Smooth muscle cell (in vitro differentiated cells): ENCODE measurements around the gene EDNRB. TPM values are rescaled to one million over a fixed set of nuclear protein-coding genes. Genes with fewer than 3 reads are reported as not detected.
A peak's percentile ranks its signal among the peaks of the same experiment; 100 is the strongest.

Experiments
- DNase-seq: peaks from one replicate; lab custom pipeline; 2025; ENCODE audit not compliant: unreplicated experiment; lab: John Stamatoyannopoulos, UW
- H2AFZ ChIP-seq: fragments of 200-600 bp; sonication (generic); 2 replicates; pipeline ENCODE4 v1.6.0; 2016; ENCODE audit warnings: antibody characterized with exemption, low read depth, mild to moderate bottlenecking
- H3F3A ChIP-seq: fragments of 200-600 bp; sonication (generic); 2 replicates; pipeline ENCODE4 v1.6.0; 2017; ENCODE audit warnings: antibody characterized with exemption, low read depth
- H3K27ac ChIP-seq: fragments of 200-600 bp; sonication (generic); 2 replicates; pipeline ENCODE4 v1.5.1; 2016; ENCODE audit warnings: low read depth, mild to moderate bottlenecking
- H3K27me3 ChIP-seq: fragments of 200-600 bp; sonication (generic); 2 replicates; pipeline ENCODE4 v1.6.1; 2016; ENCODE audit warnings: low read depth, mild to moderate bottlenecking
- H3K36me3 ChIP-seq: fragments of 200-600 bp; sonication (generic); 2 replicates; pipeline ENCODE4 v1.5.1; 2016; ENCODE audit warnings: low read depth
- H3K4me1 ChIP-seq: fragments of 200-600 bp; sonication (generic); 2 replicates; pipeline ENCODE4 v1.5.1; 2016; ENCODE audit warnings: low read depth
- H3K4me2 ChIP-seq: fragments of 200-600 bp; sonication (generic); 2 replicates; pipeline ENCODE4 v1.6.0; 2016; ENCODE audit warnings: mild to moderate bottlenecking
- H3K4me3 ChIP-seq: fragments of 200-600 bp; sonication (generic); 2 replicates; pipeline ENCODE4 v1.5.1; 2016; ENCODE audit warnings: mild to moderate bottlenecking
- H3K79me2 ChIP-seq: fragments of 200-600 bp; sonication (generic); 2 replicates; pipeline ENCODE4 v1.6.0; 2016; ENCODE audit warnings: low read depth, mild to moderate bottlenecking
- H3K9ac ChIP-seq: fragments of 200-600 bp; sonication (generic); 2 replicates; pipeline ENCODE4 v1.6.0; 2016; ENCODE audit warnings: low read depth
- H3K9me3 ChIP-seq: fragments of 200-600 bp; sonication (generic); replicated peaks from 2 replicates; pipeline ENCODE4 v1.5.1; 2016; ENCODE audit warnings: low read depth
- H4K20me1 ChIP-seq: fragments of 200-600 bp; sonication (generic); 2 replicates; pipeline ENCODE4 v1.6.0; 2016; ENCODE audit warnings: low read depth
- CTCF ChIP-seq: fragments of 200-600 bp; sonication (generic); IDR thresholded peaks from 2 replicates; pipeline ENCODE4 v1.5.1; 2017; ENCODE audit warnings: borderline replicate concordance, mild to moderate bottlenecking, antibody characterized with exemption; ENCODE audit not compliant: insufficient read depth, poor library complexity, severe bottlenecking
- WGBS: methylation state at CpG from one replicate; pipeline ENCODE4 v1.1.7; 2016; ENCODE audit warnings: low lambda C conversion rate; 5-methylcytosine and 5-hydroxymethylcytosine counted together
- polyA plus RNA-seq: library from polyadenylated mRNA; unstranded; fragments of >200 nt; fragmentation: Nextera tagmentation; extraction: Ambion mirVana; gene quantifications from 2 replicates; pipeline ENCODE4 v1.2.1, GENCODE V29; 2016
- total RNA-seq: library from RNA; depleted of rRNA; stranded (reverse); fragments of >200 nt; gene quantifications from 2 replicates; pipeline ENCODE4 v1.2.3, GENCODE V29; 2014

EDNRB gene
- total and polyA plus RNA-seq, 2 experiments from 2014 or later = 1.1 to 2.9 TPM

GRCh38 chr13:77903435-77903834 lies 15.2 kb downstream of the EDNRB start:
- no peak overlapping the region for H3K9ac ChIP-seq
- no peak overlapping the region for H3K4me3 ChIP-seq
- no peak overlapping the region for H3K27ac ChIP-seq
- no peak overlapping the region for H2AFZ ChIP-seq
- no peaks in the 10 kb centered on the region for H3K4me1 ChIP-seq
- H3K9me3 ChIP-seq = no peaks in the 10 kb centered on the region
- no peaks in the 10 kb centered on the region for H3K79me2 ChIP-seq
- H3K27me3 ChIP-seq = no peaks in the 10 kb centered on the region
- no peaks in the 10 kb centered on the region for H3K36me3 ChIP-seq
- no peaks in the 10 kb centered on the region for H4K20me1 ChIP-seq
- no peak overlapping the region for H3K4me2 ChIP-seq
- WGBS = 96% methylated on average over 1 of the region's 1 CpG
- DNase-seq = no peak
- TF ChIP-seq CTCF = no peak
- H3F3A ChIP-seq = no peaks in the 10 kb centered on the region

GRCh38 chr13:77902319-77902963 lies 16.2 kb downstream of the EDNRB start:
- WGBS = 85% methylated on average over 4 of the region's 4 CpGs

GRCh38 chr13:77898097-77898496 lies 20.5 kb downstream of the EDNRB start:
- H3K27me3 ChIP-seq = no peaks in the 10 kb centered on the region
- WGBS = 31% methylated on average over 4 of the region's 4 CpGs
- no peaks in the 10 kb centered on the region for H3K79me2 ChIP-seq
- H3K4me1 ChIP-seq = no peaks in the 10 kb centered on the region
- H2AFZ ChIP-seq = peak overlapping the region; percentile 53
- H3K9ac ChIP-seq = no peak overlapping the region
- H3K4me3 ChIP-seq = no peak overlapping the region
- no peaks in the 10 kb centered on the region for H3F3A ChIP-seq
- H3K4me2 ChIP-seq = peak overlapping the region; percentile 71
- no peak for DNase-seq
- no peak for TF ChIP-seq CTCF
- no peaks in the 10 kb centered on the region for H3K9me3 ChIP-seq
- H3K27ac ChIP-seq = no peak overlapping the region
- no peaks in the 10 kb centered on the region for H4K20me1 ChIP-seq
- H3K36me3 ChIP-seq = no peaks in the 10 kb centered on the region

More at GRCh38 chr13:77902319-77902963, 16.2 kb downstream of the EDNRB start:
- DNase-seq = no peak
- Histone ChIP-seq H3F3A (no peaks in the 10 kb centered on the region), H3K9me3 (no peaks in the 10 kb centered on the region), H3K4me1 (no peaks in the 10 kb centered on the region), H3K27me3 (no peaks in the 10 kb centered on the region), H3K79me2 (no peaks in the 10 kb centered on the region), H3K4me3 (no peak overlapping the region), H4K20me1 (no peaks in the 10 kb centered on the region), H3K9ac (no peak overlapping the region), H3K4me2 (no peak overlapping the region), H3K27ac (no peak overlapping the region), H2AFZ (no peak overlapping the region), H3K36me3 (no peaks in the 10 kb centered on the region)
- TF ChIP-seq CTCF = no peak

- no peak overlapping the region for H3K27ac ChIP-seq
- H4K20me1 ChIP-seq = no peaks in the 10 kb centered on the region
- no peaks in the 10 kb centered on the region for H3K36me3 ChIP-seq
- no peak for TF ChIP-seq CTCF
- no peak overlapping the region for H3K9ac ChIP-seq
- H3K27me3 ChIP-seq = no peaks in the 10 kb centered on the region
- no peak for DNase-seq
- H3K79me2 ChIP-seq = no peaks in the 10 kb centered on the region
- H3F3A ChIP-seq = no peaks in the 10 kb centered on the region
- H3K4me2 ChIP-seq = no peak overlapping the region
- H2AFZ ChIP-seq = no peak overlapping the region
- no peaks in the 10 kb centered on the region for H3K4me1 ChIP-seq
- 93% methylated on average over 2 of the region's 2 CpGs for WGBS
- H3K4me3 ChIP-seq = no peak overlapping the region
- H3K9me3 ChIP-seq = no peaks in the 10 kb centered on the region
These were observed 21.7 kb downstream of the EDNRB start for GRCh38 chr13:77896977-77897376.
